HK-2 (cell line): ENCODE results near the gene CTRB2.
A peak's percentile ranks its signal among the peaks of the same experiment; 100 is the strongest.

Experiments
- DNase-seq: peaks from one replicate; pipeline ENCODE4 v3.0.0-alpha.2; 2018; ENCODE audit not compliant: unreplicated experiment

CTRB2 gene

DNA sequence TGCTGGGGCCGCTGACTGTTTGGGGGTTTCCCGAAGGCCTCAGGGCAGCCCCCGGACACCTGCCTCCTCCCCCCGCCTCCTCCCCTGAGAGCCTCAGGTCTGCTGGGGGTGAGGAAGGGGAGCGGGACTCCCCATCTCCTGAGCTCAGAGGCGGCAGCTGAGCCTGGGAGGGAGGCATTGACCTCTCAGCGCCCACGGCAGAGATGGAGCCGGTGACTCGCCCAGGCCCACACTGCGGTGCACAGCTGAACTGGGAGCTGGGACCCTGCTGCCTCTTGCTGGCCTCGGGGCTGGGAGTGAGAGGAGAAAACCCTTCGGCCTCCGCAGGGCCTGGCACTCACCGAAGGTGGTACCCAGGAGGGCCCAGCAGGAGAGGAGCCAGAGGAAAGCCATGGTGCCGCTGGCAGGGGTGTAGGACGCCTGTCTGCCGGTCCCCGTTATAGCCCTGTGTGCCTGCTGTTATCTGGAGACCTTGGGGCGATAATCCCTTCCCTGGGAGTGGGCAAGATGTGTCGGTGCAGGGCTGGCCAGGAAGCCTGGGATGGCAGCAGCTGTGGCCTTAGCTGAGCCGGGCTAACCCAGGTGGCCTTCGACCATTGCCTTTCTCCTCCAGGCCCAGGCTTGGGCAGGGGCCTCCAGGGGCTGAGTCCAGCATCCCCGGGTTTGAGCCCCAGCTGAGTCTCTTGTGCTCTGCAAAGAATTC, at the start of gene CTRB2:
Gene CTRB2 (minus strand): TSS at position 413 of the 703 bp plus-strand sequence. CDS start 20 bp downstream, at position 393.
- DNase-seq: no peak

DNA sequence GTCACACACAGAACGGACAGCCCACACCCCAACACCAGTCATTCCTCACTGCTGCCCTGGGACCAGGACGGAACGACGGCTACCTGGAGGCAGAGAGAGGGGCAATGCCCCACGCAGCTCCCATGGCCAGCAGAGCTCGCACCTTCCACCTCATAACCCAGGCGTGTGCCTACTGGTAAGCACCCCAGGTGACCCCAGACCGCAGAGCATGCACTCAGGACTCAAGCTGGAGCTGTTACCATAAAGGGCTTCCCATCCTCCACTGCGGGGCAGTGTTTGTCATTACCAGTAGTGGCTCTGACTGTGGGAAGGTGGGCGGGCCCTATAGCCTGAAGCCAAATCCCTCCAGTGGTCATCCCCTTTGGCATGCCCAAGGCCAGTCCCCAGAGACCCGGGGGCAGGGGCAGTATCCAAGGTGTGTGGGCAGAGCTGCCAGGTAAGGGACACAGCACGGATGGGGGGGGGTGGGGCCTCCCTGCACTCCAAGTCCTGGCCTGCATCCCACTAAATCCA, 49.2 kb upstream of the CTRB2 start:
- no peak for DNase-seq

DNA sequence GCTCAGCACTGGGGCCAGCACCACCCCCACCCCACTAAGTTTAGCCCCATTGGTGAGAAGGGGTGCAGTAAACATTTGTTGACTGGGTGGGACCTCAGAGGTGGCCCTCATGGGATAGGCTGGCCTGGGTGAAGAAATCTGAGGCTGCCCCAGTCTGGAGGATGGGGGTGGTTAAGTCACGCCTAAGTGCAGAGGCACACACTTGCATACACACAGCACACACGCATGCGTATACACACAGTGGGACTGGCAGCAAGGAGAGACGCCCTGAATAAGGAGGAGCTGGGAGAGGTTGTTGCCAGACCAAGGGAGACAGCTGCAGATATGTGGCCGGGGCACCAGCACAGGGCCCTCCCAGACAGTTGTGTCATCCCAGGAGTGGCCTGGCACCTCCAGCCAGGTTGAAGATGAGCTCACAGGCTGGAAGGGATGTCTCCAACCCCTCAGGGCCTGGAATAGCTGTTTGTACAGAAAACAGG, 47.4 kb upstream of the CTRB2 start:
- no peak for DNase-seq

DNA sequence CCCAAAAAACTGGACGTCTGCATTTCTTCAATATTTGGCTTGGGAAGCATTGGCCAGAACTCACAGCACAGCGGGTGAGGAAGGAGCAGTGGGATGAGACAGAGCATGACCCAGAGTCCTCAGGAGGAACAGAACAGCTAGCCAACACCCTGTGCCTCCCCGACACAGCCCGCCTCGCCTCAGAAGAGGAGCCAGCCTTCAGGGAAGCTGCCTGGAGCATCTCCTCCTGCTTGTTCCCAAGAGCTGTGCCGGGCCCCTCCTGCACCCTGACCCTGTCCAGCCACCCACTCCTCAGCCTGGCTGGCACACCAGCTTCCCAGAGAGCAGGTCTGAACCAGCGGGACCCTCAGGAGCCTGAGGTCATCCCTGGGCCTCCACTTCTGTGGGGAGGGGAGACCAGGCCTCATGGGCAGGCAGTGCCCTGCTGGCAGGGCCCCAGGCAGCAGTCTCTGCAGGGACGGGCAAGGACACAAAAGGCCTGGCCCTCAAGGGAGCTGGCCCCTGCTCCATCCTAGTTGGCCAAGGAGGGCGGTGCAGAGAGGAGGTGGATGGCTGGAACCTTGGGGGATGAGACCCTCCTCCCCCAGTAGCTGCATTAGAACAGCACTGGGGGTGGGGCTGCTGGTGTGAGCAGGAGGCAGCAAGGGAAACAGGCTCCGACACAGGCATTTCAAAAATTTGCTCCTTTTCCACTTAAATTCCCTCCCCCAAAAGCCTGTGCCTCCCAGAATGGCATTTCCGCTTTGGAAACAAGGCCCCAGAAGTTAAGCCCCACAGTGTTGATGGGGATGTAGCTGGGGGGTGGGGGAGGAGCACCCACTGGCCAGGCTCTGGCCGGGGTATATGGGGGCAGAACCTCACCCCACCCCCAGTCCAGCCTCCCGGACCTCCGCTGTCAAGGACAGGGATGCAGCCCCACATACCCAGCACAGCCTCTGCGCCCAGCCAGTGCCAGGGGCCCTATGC, 46.3 kb upstream of the CTRB2 start:
- DNase-seq: no peak

DNA sequence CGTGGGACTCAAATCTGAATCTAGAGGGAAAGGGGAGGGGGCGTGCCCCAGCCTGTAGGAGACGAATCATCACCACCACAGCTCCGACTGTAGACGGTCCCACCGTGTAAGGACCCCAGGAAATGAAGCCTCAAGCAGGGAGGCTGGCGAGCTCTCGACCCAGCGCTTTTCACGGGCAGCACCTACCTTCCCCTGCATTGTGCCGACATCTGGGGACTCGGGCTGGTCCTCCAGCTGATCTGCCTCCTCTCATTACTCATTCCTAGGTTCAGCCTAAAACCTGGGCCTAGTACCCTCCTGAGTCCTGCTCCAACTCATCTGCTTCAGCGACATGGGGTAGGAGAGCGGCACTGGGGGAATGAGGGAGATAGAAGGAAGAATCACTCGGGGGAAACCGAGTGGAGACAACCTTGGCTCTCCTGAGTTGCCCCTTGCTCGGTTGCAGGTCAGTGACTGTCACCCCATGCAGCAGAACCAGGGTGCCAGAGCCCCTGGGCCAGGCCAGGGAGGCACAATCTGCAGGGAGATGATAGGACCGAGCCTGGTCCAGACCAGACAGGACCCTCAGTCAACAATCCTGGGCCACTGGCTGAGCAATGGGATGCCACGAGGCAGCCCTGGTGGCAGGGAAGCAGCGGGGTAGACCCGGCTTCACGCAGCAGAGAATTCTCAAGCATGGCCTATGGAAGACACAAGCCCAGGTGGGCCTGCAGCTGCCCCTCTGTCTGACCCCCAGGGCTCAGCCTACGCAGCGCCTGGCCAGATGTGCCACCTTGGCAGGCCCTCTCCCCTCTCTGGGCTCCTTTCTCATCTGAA, 45.3 kb upstream of the CTRB2 start:
- DNase-seq: no peak

DNA sequence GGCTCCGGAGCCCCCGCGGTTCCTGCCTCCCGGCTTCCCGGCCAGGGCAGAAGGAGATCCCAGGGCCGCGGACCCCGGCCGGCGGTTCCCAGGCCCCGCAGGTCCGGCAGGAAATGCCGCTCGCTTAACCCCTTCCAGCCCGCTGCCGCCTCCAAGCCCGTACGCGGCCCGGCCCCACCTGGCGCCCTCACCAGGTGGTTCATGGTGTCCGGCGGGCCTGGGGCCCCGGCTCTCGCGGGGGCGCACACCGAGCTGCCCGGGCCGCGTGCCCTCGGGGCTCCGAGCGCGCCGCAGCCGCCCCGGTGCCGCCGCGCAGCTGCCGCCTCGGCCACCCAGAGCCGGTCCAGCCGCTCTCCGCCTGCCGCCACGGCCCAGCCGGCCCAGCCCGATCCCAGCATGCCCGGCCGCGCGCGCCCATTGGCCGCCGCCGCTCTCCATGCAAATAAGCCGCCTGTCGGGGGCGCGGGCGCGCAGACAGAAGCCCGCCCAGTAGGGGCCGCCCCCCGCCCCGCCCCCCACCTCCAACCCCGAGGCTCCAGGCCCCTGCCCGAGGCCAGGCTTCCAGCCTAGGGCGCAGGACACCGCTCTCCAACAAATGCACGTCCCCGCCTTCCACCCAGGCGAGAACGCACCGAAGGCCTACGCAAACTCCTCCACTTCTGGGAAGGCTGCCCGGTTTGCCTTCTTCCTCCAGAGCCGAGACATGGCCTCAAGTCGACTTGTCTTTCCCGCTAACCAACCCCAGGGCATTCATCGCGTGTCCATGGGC, 44.5 kb upstream of the CTRB2 start, which contains the start of gene BCAR1:
Gene BCAR1 (minus strand): TSS at position 345 of the 769 bp plus-strand sequence. CDS start 142 bp downstream, at position 203.
- DNase-seq: peak; percentile 94

DNA sequence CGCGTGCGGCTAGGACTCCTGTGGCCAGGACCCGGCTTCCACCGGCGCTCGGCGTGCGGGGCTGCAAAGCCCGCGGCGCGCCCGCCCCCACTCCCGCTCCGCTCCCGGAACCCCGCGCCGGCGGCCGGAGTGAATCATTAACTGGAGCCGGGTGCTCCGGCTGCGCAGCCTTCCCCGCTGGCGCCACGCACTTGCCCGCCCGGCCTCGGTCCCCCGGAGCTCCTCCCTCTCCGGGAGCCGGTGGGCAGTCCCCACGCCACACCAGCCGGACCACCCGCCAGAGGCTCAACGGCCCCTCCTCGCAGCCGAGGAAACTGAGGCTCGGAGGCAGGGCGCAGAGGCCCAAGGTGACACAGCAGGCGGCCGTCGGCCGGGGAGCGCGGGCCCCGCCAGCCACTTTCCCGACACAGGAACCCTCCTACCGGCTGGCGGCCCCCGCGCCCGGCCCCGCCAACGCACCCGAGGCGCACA, 43.9 kb upstream of the CTRB2 start:
- DNase-seq: peak; percentile 71

DNA sequence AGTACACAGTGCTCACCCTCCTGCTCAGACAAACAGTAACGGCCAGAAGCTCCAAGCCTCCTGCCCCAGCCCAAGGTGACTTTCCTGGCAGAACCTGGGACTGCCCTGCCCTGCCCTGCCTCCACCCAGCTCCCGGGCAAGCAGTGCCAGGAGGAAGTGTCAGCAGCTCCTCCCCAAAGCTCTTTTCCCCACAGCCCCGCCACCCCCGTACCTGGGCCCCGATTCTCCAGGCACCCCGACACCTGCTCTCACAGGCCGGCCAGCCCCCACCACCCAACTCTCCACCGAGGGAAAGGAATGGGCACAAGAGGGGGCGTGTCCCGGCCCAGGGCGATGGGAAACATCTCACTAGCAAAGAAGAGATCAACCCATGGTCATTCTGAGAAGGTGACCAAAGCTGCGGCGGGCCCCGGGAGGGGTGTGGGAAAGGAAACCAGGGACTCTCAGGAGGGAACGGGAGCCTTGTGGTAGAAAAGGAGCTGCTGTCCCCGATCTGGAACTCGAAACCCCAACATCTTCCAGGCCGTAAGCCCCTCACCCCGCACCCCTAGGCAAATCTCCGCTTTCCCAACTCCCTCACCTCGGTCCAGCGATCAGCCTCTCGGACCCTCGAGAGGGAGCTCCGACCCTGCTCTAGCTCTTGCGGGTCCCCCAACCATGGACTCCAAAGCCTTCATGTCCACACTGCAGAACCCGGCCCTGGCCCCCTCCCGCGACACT, 43.3 kb upstream of the CTRB2 start:
- DNase-seq: no peak

DNA sequence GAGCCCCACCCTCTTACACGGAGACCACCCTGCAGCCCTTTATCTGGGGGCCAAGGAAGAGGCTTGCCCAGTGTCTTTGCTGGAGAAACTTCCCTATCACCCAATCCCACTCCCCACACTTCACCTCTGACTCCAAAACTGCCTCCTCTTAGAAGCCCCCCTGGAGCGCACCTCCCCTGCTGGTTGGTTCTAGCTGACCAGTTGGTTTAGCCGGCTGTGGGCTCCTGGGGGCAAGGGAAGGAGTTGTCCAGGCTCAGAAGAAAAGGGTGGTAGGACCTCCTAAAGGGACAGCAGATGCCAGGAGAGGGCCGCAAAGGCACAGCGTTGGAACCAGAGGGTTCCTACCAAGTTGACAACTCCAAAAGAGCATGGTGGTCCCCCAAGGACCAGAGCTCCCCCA, 42.5 kb upstream of the CTRB2 start:
- DNase-seq: no peak

DNA sequence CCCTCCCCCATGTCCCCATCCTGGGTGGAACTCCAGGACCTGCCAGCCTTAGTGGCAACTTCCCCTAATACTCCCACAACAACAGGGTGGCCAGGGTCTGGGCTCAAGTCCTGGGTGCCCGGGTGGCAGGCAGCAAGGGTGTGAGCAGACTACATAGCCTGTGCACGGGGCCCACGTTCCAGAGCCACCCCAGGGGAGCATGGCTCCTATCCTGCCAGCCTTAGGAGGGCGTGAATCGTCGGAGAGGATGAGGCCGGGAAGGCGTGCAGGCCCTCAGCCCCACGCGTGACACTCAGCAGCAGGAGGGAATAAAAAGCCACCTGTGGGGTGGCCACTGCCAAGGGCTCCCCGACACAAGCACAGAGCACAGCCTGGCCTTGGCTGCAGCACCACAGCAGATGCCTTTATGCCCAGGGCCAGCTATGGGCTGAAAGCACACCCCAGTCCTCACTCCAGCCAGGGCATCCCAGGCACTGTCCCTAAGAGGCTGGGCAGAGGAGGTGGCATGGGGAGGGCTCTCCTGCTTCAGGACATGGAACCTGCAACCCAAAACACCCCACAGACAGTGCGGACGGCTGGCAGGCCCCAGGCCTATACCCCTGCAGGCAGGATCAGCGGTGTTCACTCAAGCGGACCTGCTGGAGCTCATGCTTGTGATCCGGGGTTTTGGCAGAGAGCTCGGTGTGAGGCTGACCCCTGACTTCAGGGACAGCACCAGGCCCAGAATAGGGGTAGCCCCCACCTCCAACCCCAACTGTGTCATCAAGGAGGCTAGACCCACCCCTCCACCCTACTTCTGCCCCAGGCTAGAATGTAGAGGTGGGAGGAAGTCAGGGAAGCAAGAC, 41.8 kb upstream of the CTRB2 start:
- DNase-seq: no peak

DNA sequence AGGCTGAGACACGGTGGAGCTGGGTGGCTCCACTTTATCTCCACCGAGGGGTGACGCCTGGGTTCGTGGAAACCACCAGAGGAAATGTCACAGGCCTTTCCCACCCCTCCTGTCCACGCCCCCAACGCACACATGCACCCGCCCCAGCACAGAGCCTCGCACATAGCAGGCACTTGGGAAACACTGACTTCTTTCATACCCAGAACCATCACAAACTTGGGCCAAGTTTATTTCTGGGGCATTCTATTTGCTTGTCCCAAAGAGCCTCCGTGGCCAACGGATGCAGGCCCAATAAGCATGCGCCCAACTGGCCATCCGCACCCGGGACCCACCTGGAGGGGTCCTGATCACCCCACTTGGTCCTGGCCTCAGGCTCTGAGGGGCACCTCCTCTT, 41.2 kb upstream of the CTRB2 start:
- no peak for DNase-seq

DNA sequence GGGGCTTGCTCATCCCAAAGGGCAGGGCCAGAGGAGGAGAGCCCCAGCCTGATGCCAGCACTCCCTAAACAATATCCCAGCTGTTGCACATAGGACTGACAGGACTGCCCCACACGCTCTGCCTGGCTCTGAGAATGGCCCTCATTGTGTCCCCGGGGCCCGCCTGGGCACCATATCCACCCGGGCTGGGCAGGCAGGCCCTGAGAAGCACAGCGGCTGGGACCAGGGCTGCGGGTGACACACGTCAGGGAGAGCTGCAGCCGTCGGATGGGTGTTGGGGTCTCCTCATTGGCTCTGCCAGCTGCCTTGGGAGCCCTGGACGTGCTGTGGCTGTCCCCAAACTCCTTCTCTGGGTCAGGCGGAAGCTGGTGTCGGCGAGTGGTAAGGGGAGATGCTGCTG, 40.3 kb upstream of the CTRB2 start:
- no peak for DNase-seq

DNA sequence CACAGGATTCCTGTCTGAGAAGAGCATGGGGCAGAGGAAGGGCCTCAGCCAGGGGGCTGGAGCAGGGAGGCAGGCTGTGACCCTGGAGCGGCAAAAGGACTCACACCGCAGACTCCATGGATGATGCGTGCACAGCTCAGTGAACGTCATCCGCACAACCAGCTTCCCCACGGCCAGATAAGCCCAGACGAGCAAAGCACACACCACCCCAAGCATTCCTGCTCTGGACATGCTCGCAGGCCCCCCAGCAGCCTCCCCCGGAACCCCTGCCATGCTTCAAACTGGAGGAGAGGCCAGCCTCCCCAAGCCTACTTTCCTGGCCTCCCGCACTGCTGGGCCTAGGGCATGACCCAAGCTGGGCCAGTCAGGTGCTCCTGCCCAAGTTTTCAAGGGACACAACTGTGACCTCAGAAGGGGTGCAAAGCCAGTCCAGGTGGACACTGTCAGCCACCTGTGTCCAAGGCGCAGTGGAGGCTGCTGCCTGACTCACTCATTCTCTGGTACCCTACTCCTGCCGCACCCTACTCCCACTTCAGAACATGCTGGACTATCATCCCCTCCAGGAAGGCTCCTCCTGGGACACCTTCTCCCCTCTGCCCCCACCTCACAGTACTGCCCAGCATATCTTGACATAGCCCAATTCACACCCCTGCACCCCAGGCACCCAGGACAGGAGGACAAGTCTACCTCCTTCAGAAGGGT, 39.7 kb upstream of the CTRB2 start:
- no peak for DNase-seq

DNA sequence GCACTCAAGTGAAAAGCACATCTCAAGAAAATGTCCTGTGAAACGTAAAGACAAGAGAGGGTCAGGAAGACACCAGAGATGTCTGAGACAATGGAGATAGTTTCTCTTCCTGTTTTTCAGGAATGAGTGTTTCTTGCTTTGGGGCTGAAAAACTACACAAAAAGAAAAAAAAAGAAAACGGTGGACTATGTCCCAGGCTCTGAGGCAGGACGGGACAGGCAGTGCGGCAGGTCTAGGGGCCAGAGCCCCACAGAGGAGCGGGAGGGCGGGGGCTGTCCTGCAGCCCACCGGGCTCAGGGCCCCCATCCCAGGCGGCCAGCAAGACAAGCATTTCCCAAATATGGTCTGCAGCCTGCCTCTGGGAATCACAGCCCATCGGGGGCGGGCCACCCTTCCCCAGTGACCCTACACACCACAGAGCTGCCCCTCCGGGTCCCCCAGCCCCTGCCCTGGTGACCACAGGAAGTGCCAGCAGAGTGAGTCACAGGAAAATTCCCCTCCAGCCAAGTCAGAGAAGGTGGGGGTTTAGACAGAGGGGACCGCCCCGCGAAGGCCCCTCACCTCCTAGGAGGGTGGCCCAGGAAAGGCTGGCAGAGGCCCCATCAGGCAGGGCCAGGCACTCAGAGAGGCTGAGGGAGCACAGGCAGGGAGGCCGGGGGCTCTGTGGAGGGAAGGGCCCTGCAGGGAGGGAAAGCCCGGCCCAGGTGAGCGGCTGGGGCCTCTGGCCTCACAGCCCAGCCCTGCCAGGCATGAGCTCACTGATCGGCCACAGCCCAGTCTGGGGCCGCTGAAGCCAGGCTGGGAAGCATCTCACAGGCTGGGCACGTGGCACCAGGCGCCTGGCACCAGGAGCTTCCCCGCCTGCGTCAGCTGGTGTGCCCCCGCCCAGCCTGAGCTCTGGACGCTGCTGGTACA, 38.1 kb upstream of the CTRB2 start:
- peak; percentile 98 for DNase-seq

DNA sequence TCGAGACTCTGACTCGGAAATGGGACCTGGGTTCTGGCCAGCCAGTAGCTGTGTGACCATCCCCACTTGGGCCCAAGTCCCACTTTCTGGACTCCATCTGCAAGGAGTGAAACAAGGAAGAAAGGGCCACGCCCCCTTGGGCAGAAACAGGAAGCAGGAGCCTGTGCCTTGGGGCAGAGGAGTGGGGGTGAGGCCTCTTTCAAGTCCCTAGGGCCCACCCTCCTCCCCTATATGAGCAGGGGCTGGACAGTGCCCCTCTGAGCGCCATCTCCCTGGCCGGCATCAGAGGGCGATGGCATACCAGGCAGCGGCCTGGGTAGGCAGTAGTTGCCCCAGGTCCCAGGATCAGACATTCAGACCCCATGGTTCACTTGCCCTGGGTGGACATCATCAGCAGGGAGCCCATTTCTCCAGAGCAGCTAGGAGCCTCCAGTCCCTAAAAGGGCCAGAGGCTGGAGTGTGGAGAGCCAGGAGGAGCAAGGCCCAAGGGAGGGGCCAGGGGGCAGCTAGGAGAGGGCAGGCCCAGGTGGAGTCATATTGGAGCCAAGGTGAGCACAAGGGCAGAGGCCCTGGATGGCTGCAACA, 37.4 kb upstream of the CTRB2 start:
- no peak for DNase-seq

DNA sequence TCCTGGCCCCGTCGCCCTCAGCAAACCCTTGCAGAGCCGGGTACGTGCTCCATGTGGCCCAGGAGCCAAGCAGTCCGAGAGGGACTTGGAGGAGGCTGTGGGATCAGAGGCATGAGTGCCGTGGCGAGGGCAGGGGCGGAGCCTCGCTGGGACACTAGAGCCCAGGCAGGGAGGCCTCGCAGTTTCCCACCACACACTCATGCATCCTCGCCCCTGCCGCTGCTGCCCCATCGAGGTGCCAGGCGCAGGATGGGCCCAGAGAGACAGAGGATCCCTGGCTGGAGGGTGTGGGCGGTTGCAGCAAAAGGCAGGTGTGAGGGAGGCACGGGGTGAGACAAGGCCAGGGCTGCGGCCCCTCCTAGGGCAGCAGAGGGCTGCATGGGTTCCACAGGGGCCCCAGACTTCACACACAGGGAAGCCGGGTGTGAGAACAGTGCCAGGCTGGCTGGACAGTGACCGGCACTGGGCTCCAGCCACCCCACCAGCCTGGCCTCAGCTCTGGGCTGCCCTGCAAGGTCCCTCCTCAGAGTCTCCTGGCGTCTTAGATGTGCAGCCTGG, 36.8 kb upstream of the CTRB2 start:
- no peak for DNase-seq
